OCI-LY7 (cell line): ENCODE data around the gene SH3RF3.

Experiments used
- EZH2phosphoT487 ChIP-seq: fragments of 200-600 bp; sonication (generic); IDR thresholded peaks from 2 replicates; pipeline ENCODE4 v1.6.1; 2018; ENCODE audit warnings: low read depth, borderline replicate concordance, mild to moderate bottlenecking, mixed run types, antibody characterized with exemption, low read length, moderate library complexity, mixed read lengths
- TF ChIP-seq, protein P1 (sequence below): fragments of 200-600 bp; sonication (generic); conservative IDR thresholded peaks from 2 replicates; pipeline ENCODE4 v1.5.1; 2014; ENCODE audit warnings: mild to moderate bottlenecking, antibody characterized with exemption, low read length, moderate library complexity, mixed read lengths

GRCh38 chr2:109547280-109547679 lies 418.3 kb downstream of the SH3RF3 start:
- TF ChIP-seq, protein P1, sequence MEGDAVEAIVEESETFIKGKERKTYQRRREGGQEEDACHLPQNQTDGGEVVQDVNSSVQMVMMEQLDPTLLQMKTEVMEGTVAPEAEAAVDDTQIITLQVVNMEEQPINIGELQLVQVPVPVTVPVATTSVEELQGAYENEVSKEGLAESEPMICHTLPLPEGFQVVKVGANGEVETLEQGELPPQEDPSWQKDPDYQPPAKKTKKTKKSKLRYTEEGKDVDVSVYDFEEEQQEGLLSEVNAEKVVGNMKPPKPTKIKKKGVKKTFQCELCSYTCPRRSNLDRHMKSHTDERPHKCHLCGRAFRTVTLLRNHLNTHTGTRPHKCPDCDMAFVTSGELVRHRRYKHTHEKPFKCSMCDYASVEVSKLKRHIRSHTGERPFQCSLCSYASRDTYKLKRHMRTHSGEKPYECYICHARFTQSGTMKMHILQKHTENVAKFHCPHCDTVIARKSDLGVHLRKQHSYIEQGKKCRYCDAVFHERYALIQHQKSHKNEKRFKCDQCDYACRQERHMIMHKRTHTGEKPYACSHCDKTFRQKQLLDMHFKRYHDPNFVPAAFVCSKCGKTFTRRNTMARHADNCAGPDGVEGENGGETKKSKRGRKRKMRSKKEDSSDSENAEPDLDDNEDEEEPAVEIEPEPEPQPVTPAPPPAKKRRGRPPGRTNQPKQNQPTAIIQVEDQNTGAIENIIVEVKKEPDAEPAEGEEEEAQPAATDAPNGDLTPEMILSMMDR, result no peak
- TF ChIP-seq EZH2phosphoT487, result no peak
